H1 (cell line): ENCODE results near the gene DNER. TPM values are rescaled to one million over a fixed set of nuclear protein-coding genes. Genes with fewer than 3 reads are reported as not detected.

Source experiments
- GTF2F1 ChIP-seq: IDR thresholded peaks from 2 replicates; pipeline ENCODE4 v1.6.1; 2012; ENCODE audit warnings: low read depth, low read length, improper control_type of control experiment, borderline replicate concordance
- HDAC6 ChIP-seq: IDR thresholded peaks from one replicate; pipeline ENCODE4 v1.7.1; 2012; ENCODE audit warnings: low read depth, mild to moderate bottlenecking, inconsistent platforms, low read length, moderate library complexity
- JUND ChIP-seq: IDR thresholded peaks from 2 replicates; pipeline ENCODE4 v1.6.1; 2011; ENCODE audit warnings: mild to moderate bottlenecking, improper control_type of control experiment, low read length
- MAX ChIP-seq: IDR thresholded peaks from 2 replicates; pipeline ENCODE4 v1.6.1; 2012; ENCODE audit warnings: inconsistent platforms
- RAD21 ChIP-seq, 2 experiments: IDR thresholded peaks in 1 of 2; conservative IDR thresholded peaks in 1 of 2; 2 replicates each; pipeline ENCODE4 v1.6.1; 2011; ENCODE audit warnings: low read depth in 2 of 2, low read length in 2 of 2, improper control_type of control experiment in 1 of 2, inconsistent platforms in 1 of 2, mild to moderate bottlenecking in 1 of 2, moderate library complexity in 1 of 2
- RNF2 ChIP-seq: fragments of 200-900, 300-1000 bp; sonication (generic); IDR thresholded peaks from 2 replicates; pipeline ENCODE4 v1.7.1; 2016; ENCODE audit warnings: borderline replicate concordance, low read depth, mild to moderate bottlenecking, antibody characterized with exemption, low read length; ENCODE audit not compliant: poor library complexity, severe bottlenecking; ENCODE audit errors: missing control alignments
- SIRT6 ChIP-seq: IDR thresholded peaks from one replicate; pipeline ENCODE4 v1.7.1; 2012; ENCODE audit warnings: low read length, inconsistent platforms
- TAF1 ChIP-seq: IDR thresholded peaks from 2 replicates; pipeline ENCODE4 v1.6.1; 2011; ENCODE audit warnings: mild to moderate bottlenecking, low read depth, low read length
- TCF12 ChIP-seq: IDR thresholded peaks from 2 replicates; pipeline ENCODE4 v1.6.1; 2011; ENCODE audit warnings: low read depth, mild to moderate bottlenecking, low read length
- TEAD4 ChIP-seq: IDR thresholded peaks from 2 replicates; pipeline ENCODE4 v1.6.1; 2012; ENCODE audit warnings: low read depth, low read length, inconsistent platforms, mixed read lengths
- polyA plus RNA-seq, 7 experiments: library from polyadenylated mRNA; depleted of rRNA in 3 of 7; stranded (reverse) in 5 of 7; unstranded in 2 of 7; fragments of >200 nt in 5 of 7; fragments of 200-250 nt in 2 of 7; gene quantifications; 1 replicate in 5 of 7; 2 replicates in 1 of 7; 4 replicates in 1 of 7; pipeline versions ENCODE4 v1.2.1 to v1.2.3, GENCODE V29; 2011 to 2013; ENCODE audit warnings: missing spikeins in 2 of 7, mixed read lengths in 2 of 7
- total RNA-seq: library from RNA; stranded (reverse); fragmentation: NEBNext Ultra II Directional; extraction: Animal tissue kit (Norgen Biotek cat#: 25700); gene quantifications from 2 replicates; pipeline ENCODE4 v1.2.1, GENCODE V29; 2021
- TF ChIP-seq, protein P1 (sequence below): fragments of 300-600 bp; sonication (generic); IDR thresholded peaks from 2 replicates; pipeline ENCODE4 v1.7.1; 2012; ENCODE audit warnings: low read length, moderate library complexity, mild to moderate bottlenecking, inconsistent platforms; ENCODE audit not compliant: insufficient replicate concordance

Gene DNER
- total and polyA plus RNA-seq, 2 of the 8 experiments (the other 6 are each of a cell fraction or from before 2014, with no cell fraction given) = 6.8 to 16.3 TPM

DNA sequence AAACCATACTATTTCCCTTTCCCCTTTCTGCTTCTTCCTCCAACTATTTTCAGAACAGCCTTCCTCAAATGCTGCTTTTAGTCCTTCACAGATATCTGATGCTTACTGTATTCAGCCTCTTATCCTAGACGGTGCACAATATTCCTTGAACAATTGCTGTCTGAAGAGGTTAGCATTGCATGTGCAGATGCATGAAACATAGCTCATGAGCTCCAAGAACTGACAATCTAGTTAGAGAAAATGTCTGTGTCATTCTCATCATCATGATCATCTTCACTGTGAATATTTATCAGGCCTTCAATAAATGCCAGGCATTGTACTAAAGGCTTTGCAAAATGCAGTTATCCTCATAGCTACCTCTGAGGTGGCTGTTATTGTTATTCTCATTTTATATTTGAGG, 190.7 kb downstream of the DNER start (continued):
- TF ChIP-seq, protein P1, sequence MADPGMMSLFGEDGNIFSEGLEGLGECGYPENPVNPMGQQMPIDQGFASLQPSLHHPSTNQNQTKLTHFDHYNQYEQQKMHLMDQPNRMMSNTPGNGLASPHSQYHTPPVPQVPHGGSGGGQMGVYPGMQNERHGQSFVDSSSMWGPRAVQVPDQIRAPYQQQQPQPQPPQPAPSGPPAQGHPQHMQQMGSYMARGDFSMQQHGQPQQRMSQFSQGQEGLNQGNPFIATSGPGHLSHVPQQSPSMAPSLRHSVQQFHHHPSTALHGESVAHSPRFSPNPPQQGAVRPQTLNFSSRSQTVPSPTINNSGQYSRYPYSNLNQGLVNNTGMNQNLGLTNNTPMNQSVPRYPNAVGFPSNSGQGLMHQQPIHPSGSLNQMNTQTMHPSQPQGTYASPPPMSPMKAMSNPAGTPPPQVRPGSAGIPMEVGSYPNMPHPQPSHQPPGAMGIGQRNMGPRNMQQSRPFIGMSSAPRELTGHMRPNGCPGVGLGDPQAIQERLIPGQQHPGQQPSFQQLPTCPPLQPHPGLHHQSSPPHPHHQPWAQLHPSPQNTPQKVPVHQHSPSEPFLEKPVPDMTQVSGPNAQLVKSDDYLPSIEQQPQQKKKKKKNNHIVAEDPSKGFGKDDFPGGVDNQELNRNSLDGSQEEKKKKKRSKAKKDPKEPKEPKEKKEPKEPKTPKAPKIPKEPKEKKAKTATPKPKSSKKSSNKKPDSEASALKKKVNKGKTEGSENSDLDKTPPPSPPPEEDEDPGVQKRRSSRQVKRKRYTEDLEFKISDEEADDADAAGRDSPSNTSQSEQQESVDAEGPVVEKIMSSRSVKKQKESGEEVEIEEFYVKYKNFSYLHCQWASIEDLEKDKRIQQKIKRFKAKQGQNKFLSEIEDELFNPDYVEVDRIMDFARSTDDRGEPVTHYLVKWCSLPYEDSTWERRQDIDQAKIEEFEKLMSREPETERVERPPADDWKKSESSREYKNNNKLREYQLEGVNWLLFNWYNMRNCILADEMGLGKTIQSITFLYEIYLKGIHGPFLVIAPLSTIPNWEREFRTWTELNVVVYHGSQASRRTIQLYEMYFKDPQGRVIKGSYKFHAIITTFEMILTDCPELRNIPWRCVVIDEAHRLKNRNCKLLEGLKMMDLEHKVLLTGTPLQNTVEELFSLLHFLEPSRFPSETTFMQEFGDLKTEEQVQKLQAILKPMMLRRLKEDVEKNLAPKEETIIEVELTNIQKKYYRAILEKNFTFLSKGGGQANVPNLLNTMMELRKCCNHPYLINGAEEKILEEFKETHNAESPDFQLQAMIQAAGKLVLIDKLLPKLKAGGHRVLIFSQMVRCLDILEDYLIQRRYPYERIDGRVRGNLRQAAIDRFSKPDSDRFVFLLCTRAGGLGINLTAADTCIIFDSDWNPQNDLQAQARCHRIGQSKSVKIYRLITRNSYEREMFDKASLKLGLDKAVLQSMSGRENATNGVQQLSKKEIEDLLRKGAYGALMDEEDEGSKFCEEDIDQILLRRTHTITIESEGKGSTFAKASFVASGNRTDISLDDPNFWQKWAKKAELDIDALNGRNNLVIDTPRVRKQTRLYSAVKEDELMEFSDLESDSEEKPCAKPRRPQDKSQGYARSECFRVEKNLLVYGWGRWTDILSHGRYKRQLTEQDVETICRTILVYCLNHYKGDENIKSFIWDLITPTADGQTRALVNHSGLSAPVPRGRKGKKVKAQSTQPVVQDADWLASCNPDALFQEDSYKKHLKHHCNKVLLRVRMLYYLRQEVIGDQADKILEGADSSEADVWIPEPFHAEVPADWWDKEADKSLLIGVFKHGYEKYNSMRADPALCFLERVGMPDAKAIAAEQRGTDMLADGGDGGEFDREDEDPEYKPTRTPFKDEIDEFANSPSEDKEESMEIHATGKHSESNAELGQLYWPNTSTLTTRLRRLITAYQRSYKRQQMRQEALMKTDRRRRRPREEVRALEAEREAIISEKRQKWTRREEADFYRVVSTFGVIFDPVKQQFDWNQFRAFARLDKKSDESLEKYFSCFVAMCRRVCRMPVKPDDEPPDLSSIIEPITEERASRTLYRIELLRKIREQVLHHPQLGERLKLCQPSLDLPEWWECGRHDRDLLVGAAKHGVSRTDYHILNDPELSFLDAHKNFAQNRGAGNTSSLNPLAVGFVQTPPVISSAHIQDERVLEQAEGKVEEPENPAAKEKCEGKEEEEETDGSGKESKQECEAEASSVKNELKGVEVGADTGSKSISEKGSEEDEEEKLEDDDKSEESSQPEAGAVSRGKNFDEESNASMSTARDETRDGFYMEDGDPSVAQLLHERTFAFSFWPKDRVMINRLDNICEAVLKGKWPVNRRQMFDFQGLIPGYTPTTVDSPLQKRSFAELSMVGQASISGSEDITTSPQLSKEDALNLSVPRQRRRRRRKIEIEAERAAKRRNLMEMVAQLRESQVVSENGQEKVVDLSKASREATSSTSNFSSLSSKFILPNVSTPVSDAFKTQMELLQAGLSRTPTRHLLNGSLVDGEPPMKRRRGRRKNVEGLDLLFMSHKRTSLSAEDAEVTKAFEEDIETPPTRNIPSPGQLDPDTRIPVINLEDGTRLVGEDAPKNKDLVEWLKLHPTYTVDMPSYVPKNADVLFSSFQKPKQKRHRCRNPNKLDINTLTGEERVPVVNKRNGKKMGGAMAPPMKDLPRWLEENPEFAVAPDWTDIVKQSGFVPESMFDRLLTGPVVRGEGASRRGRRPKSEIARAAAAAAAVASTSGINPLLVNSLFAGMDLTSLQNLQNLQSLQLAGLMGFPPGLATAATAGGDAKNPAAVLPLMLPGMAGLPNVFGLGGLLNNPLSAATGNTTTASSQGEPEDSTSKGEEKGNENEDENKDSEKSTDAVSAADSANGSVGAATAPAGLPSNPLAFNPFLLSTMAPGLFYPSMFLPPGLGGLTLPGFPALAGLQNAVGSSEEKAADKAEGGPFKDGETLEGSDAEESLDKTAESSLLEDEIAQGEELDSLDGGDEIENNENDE = no peak
- TF ChIP-seq TCF12 (no peak), MAX (no peak), RAD21 (IDR thresholded peaks at IDR 0.05 in 1 of 2, conservative IDR thresholded peaks at IDR 0.05 in 1 of 2; ENCODE audit: low read depth in 2 of 2, low read length in 2 of 2) (no peak), SIRT6 (no peak), JUND (no peak), TAF1 (no peak), HDAC6 (no peak), RNF2 (no peak), GTF2F1 (no peak), TEAD4 (no peak)
